Thoracic aorta (tissue), 2 donors: ENCODE results near the gene PSMA7. TPM values are rescaled to one million over a fixed set of nuclear protein-coding genes. Genes with fewer than 3 reads are reported as not detected.
A peak's percentile ranks its signal among the peaks of the same experiment; 100 is the strongest.

Experiments
- ATAC-seq: fragments of 150-250 bp; one replicate; pipeline ENCODE4 v1.8.0; 2017; ENCODE audit warnings: low read depth; ENCODE audit not compliant: insufficient number of reproducible peaks, low FRiP score
- DNase-seq: peaks from one replicate; pipeline ENCODE4 v3.0.0-alpha.2; 2020; ENCODE audit warnings: low spot score
- H3K27ac ChIP-seq, 2 donors: fragments of 200-600 bp; sonication (generic); 1 replicate in 1 of 2; 2 replicates in 1 of 2; pipeline ENCODE4 v1.5.1; 2016; ENCODE audit warnings: mild to moderate bottlenecking in 2 of 2, moderate library complexity in 2 of 2
- H3K27me3 ChIP-seq: fragments of 200-600 bp; sonication (generic); replicated peaks from 2 replicates; pipeline ENCODE4 v1.6.0; 2016; ENCODE audit warnings: mild to moderate bottlenecking; ENCODE audit not compliant: insufficient read depth
- H3K36me3 ChIP-seq: fragments of 200-600 bp; sonication (generic); one replicate; pipeline ENCODE4 v1.5.1; 2016
- H3K4me1 ChIP-seq, 2 donors: fragments of 200-600 bp; sonication (generic); 1 replicate in 1 of 2; 2 replicates in 1 of 2; pipeline versions ENCODE4 v1.5.1 to v1.6.0; 2016; ENCODE audit warnings: low read depth in 2 of 2, mild to moderate bottlenecking in 1 of 2; ENCODE audit not compliant: control insufficient read depth in 1 of 2
- H3K4me3 ChIP-seq: fragments of 200-600 bp; sonication (generic); 2 replicates; pipeline ENCODE4 v1.5.1; 2016; ENCODE audit warnings: mild to moderate bottlenecking
- H3K9me3 ChIP-seq: fragments of 200-600 bp; sonication (generic); 2 replicates; pipeline ENCODE4 v1.5.1; 2016
- CTCF ChIP-seq: fragments of 200-600 bp; sonication (generic); IDR thresholded peaks from one replicate; pipeline ENCODE4 v1.5.1; 2019; ENCODE audit warnings: antibody characterized with exemption
- total RNA-seq, 2 donors: library from RNA; depleted of rRNA; stranded (reverse); fragments of >200 nt; gene quantifications; one replicate each; pipeline versions ENCODE4 v1.1.0 to v1.2.3, GENCODE V29; 2016

Gene PSMA7
- total RNA-seq, 2 donors from 2014 or later = 185 to 228 TPM

GRCh38 chr20:62101078-62101477, 42.1 kb downstream of the PSMA7 start:
- Histone ChIP-seq H3K4me3 (no peak overlapping the region), H3K27ac (no peak overlapping the region), H3K4me1 (no peaks in the 10 kb centered on the region), H3K36me3 (no peaks in the 10 kb centered on the region), H3K27me3 (no peaks in the 10 kb centered on the region), H3K9me3 (peaks cover 6% of the 10 kb centered on the region)
- no peak for TF ChIP-seq CTCF
- ATAC-seq = no peak
- DNase-seq = no peak

- no peak for DNase-seq
- Histone ChIP-seq H3K27ac (no peak overlapping the region), H3K4me3 (no peak overlapping the region), H3K9me3 (peaks cover 6% of the 10 kb centered on the region), H3K4me1 (no peaks in the 10 kb centered on the region), H3K27me3 (no peaks in the 10 kb centered on the region), H3K36me3 (no peaks in the 10 kb centered on the region)
- ATAC-seq = no peak
- no peak for TF ChIP-seq CTCF
Measured at GRCh38 chr20:62097881-62098407, 45.2 kb downstream of the PSMA7 start.

- no peak for TF ChIP-seq CTCF
- Histone ChIP-seq H3K27me3 (no peaks in the 10 kb centered on the region), H3K27ac (no peak overlapping the region), H3K4me1 (no peaks in the 10 kb centered on the region), H3K9me3 (peaks cover 6% of the 10 kb centered on the region), H3K36me3 (no peaks in the 10 kb centered on the region), H3K4me3 (no peak overlapping the region)
- DNase-seq (no peak), ATAC-seq (peak; percentile 55)
Measured at GRCh38 chr20:62096421-62097380, 46.5 kb downstream of the PSMA7 start.

GRCh38 chr20:62089393-62089792, 53.8 kb downstream of the PSMA7 start:
- no peaks in the 10 kb centered on the region for H3K27me3 ChIP-seq
- ATAC-seq = no peak

More at GRCh38 chr20:62089393-62089792, 53.8 kb downstream of the PSMA7 start:
- no peaks in the 10 kb centered on the region for H3K36me3 ChIP-seq
- DNase-seq = no peak
- no peaks in the 10 kb centered on the region for H3K4me1 ChIP-seq
- no peaks in the 10 kb centered on the region for H3K9me3 ChIP-seq
- no peak overlapping the region for H3K4me3 ChIP-seq
- no peak for TF ChIP-seq CTCF
- no peak overlapping the region for H3K27ac ChIP-seq
